Colon (tissue), 2 donors: Measurements from ENCODE around the gene ABCA2.
"Not testable (repeated sequence)": the region's sequence is repeated elsewhere in the genome, so short reads cannot be mapped to it uniquely, and the experiment has no call there.

Experiments
- FAIRE-seq: peaks from 2 replicates; lab custom pipeline; 2012; peaks lifted over from hg19 to GRCh38; lab: Jason Lieb, UNC
- donor health status: control.
- donor health status: control.

ABCA2 gene

DNA sequence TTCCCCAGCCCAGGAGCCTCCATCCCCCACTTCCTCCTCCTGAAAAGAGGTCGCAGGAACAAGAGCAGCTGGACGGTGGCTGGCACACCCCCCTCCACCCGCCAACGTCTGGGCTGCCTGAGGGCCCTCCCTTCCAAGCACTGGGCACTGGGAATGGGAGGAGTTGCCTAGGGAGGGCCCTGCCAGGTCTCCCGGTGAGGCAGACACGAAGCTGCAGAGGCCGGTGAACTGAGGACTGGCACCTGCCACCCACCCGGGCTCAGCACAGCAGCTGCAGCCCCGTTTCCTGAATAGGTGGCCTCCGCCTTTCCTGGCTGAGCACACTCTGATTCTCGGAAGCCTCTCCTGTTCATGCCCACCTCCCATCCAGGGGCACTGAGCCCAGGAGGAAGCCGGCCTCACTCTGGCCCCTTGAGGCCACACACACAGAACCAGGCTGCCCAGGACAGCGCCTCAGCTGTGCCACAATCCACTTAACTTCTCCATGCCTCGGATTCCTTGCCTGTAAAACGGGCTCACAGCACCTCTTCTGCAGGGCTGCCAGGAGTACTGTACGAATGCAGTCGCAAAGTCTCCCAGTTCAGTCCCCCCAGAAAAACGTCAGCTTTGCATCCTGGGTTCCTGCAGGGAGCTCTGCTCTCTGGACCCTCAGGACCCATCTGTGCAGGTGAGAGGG, 16.6 kb upstream of the ABCA2 start:
- FAIRE-seq: no peak

DNA sequence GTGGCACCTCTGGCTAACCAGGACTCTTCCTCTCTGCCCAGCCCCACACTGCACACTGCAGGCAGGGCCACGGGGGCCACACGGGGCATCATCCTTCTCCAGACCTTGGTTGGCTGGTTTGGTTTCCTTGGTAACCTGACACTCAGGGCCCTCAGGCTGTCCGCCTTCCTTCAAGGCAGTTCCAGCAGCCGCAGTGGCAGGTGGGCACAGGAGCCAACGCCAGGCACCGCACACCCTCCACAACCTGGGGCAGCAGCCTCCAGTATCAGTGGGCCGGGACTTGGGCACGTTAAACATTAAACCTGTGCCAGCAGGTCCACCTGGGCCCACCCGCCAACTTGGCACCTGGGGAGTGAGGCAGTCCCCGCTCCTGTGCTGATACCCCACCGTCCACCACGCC, 16.0 kb upstream of the ABCA2 start:
- FAIRE-seq: no peak

- FAIRE-seq: no peak
Measured at GRCh38 chr9:137042751-137043727, 15.0 kb upstream of the ABCA2 start.

GRCh38 chr9:137041124-137041523, 13.1 kb upstream of the ABCA2 start:
- no peak for FAIRE-seq

DNA sequence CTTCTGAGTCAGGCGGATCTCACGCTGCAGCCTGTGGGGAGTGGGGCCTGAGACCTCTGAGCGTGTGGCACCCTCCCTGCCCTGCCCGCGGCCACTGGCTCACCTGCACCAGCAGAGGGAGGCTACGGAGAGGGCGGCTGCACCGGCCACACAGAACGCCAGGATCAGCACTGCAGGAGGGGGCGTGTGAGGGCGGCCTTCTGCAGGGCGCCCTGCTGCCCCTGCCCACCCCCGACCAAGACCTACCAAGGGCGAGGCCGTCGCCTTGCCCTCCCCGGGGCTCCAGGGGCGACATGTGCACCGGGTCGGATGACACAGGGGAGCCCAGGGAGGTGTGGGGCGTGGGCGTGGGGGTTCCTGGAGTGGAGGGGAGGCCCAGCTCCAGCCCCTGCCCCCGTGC, 12.5 kb upstream of the ABCA2 start:
- FAIRE-seq: no peak

- no peak for FAIRE-seq
Measured at GRCh38 chr9:137039611-137040366, 11.8 kb upstream of the ABCA2 start.

DNA sequence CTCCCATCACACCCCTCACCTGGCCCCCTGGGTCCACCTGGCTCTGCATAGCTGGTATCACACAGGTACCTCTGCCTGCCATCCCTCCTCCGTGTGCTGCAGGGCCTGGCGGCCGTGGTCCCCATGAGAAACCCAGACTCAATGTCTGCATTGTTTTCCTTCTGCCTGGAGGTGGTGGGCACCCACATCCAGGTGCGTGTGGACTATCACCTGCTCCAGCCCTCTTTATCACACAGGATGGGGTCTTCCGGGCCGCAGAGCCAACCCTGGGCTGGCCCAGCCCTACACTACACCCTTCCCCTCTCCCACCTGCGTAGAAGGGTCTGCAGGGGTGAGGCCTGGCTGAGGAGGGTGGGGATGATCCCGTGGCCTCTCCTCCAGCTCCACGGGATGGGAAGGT, 10.9 kb upstream of the ABCA2 start:
- no peak for FAIRE-seq

DNA sequence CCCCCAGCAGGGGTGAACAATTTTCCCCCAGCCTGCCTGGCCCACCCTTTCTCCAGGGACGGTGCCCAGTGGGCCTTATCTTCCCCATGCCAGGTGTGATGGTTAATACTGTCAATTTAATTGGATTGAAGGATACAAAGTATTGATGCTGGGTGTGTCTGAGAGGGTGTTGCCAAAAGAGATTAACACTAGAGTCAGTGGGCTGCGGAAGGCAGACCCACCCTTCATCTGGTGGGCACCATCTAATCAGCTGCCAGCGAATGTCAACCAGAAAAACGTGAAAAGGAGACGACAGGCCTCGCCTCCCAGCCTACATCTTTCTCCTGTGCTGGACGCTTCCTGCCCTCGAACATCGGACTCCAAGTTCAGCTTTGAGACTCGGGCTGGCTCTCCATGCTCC, 9.4 kb upstream of the ABCA2 start:
- no peak for FAIRE-seq

GRCh38 chr9:137037035-137037434, 9.0 kb upstream of the ABCA2 start:
- no peak for FAIRE-seq

DNA sequence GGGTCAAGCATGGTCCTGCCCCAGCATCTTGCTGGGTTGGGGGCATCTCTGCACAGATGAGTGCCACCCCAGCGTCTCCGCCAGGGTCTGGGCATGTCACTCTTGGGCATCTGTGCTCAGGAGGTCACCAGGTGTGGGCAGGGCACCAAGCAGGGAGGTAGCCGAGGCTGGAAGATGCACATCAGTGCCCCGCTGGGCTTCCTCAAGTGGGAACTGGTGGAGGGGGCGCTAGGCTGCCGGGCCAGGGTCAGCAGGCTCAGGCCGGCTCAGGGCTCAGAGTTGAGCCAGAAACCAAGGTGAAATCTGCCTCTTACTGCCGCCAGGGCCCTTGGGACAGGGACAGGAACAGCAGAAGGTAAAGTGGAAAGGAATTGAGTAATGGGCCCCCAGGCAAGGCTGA, 7.9 kb upstream of the ABCA2 start:
- FAIRE-seq: no peak

- no peak for FAIRE-seq
Measured at GRCh38 chr9:137035507-137035834, 7.4 kb upstream of the ABCA2 start.

DNA sequence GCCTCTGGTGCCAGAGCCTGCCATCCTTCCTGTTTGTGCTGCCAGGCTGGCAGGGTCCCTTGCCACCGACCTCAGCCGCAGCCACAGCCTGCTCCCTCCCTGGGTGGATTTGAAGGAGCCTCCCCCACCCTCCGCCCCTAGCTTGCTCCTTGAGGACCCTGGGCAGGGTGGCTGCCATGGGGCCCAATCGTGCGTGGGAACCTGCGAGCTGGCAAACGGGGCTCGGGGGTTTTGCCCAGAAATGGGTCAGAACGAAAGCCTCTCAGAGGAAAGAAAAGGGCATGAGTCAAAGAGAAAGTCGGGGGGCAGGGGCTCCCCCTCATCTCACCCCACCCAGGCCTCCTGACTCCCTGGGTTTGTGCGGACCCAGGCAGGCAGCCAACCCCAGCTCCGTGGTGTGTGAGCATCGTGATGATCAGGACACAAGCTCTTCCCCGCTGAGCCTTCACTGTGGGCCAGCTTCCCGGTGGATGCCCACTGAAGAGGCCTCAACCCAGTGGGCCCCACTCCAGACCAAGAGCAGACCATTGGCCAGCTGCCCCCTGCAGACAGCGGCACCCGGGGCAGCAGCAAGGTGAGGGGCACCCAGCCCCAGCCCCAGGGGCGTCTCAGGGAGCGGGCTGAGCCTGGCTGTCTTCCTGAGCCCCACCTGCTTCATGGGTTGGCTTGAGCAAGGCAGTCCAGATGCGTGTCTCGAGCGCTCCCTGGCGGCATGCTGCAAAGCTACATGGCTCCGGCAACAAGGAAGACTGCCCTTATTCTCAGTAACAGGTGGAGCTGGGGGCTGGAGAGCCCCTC, 6.9 kb upstream of the ABCA2 start:
- no peak for FAIRE-seq

GRCh38 chr9:137034039-137034708, 6.1 kb upstream of the ABCA2 start:
- no peak for FAIRE-seq

GRCh38 chr9:137033481-137033880, 5.4 kb upstream of the ABCA2 start:
- FAIRE-seq: not testable (repeated sequence)

GRCh38 chr9:137032858-137033257, 4.8 kb upstream of the ABCA2 start:
- no peak for FAIRE-seq

GRCh38 chr9:137031904-137032640, 4.0 kb upstream of the ABCA2 start, which contains the start of gene FUT7:
Gene FUT7 (minus strand): TSS chr9:137032088. CDS start chr9:137031991, 97 bp downstream.
- no peak for FAIRE-seq

DNA sequence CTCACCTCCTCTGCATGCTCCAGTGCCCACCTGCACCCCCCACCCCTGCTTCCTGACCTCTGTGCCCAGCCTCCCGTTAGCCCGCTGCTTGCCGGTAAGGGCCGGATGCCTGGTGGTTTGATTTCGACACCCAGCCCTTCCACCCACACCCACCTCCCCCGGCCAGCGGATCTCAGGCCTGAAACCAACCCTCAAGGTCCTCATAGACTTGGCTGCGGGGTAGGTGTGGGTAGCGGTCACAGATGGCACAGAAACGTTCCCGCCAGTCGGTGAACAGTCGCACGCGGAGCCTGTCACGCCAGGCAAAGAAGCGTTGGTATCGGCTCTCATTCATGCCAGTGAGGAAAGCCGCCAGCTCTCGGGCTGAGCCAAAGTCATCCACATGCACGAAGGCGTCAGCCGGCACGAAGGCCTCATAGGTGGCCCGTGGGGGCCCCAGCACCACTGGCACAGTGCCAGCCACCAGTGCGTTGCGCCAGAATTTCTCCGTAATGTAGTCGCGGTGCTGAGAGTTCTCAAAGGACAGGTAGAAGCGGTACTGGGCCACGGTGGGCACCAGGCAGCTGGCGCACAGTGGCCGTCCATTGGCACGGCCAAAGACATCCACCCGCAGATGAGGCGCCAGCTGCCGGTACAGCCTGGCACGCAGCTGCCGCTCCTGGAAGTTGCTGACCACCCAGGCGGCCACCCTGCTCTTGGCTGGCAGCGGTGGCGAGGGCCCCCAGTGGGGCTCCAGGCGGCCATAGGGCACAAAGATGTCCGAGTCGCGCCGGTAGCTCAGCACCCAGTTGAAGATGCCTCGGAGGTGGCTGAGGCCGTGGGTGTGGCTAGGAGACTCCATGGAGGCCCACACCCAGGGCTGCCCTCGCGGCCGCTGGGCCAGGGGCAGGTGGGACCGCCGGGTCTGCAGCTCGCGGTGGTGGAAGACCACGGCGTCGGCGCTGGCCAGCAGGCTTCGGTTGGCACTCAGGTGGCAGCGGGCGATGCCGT, 2.8 kb upstream of the ABCA2 start:
- FAIRE-seq: no peak

DNA sequence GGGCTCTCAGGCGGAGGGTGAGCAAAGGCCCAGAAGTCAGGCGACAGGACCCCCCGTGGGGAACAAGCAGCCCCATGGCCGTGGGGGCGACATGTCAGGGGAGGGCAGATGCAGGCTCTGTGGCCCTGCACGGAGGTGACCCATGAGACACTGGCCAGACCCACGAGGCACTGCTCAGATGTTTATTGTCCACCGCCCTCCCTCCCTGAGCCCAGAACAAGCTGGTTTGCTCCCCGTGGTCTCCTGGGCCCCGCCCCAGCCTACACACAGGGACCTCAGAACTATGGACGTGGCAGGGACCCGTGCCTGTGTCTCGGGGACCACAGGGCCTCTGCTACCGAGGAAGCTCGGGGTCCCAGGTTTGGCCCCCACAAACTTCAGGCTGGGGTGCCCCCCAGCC, 2.0 kb upstream of the ABCA2 start:
- no peak for FAIRE-seq
